ENCODE measurements around the gene PUM2.

PUM2 gene

DNA sequence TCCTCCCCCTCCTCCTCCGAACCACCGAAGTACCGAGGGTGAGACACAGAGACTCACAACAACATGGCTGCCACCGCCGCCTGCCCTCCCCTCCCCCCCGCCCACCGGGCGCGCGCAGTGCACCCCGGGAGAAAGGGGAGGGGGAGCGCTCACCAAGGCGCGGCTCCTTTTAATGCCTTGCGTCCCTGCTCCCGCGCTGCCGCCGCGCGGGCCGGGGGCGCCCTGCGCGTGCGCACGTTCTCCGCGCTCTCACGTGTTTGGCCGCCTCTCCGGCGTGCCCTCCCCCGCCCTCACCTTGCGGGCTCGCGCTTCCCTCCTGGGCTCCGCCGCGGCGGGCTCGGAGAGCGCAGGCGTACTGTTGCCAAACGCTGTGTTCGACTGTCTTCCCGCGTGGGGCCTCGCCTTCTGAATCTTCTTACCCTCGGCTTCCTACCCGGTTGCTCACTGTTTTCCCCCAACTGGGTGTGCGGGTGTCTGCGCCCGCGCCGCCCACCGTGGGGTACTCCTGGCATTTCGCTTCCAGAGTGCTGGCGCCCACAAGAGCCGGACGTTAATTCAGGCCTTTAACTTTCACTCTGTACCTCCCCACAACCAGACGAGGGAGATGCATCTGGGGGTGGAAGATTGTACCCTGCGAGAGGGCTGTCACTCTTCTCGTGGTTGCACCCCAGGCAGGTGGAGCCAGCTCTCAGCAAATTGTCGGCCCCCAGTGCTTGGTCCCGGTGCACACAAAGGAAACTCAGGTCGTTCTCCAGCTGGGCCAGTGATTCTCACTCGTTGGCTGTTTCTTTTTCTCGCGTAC lies at the start of gene PUM2:
Gene PUM2, minus strand, starts transcription at position 92 of the 802 bp plus-strand sequence. CDS start 23,484 bp downstream, outside the sequence.
- ATAC-seq (peak; percentile 87), DNase-seq (ENCODE audit: low spot score in 2 of 2) (peak; percentile 88 to 96)
- Mint-ChIP-seq H3K4me1 (peaks cover 25% of the 10 kb centered on the region), H3K4me3 (no peak within 1 kb of the TSS), H3K36me3 (peaks cover 41% of the 10 kb centered on the region), H3K9me3 (no peaks in the 10 kb centered on the region), H3K27ac (no peak within 1 kb of the TSS)

- Mint-ChIP-seq H3K4me3 (no peak overlapping the region), H3K36me3 (no peaks in the 10 kb centered on the region), H3K4me1 (no peaks in the 10 kb centered on the region), H3K9me3 (no peaks in the 10 kb centered on the region), H3K27ac (no peak overlapping the region)
- no peak for ATAC-seq
- no peak for DNase-seq (ENCODE audit: low spot score in 2 of 2)
Observed at GRCh38 chr2:20400306-20400705, 49.7 kb upstream of the PUM2 start.

GRCh38 chr2:20398956-20399567 lies 48.4 kb upstream of the PUM2 start:
- DNase-seq (ENCODE audit: low spot score in 2 of 2) (no peak), ATAC-seq (no peak)
- no peaks in the 10 kb centered on the region for H3K4me1 Mint-ChIP-seq
- H3K36me3 Mint-ChIP-seq: no peaks in the 10 kb centered on the region
- H3K27ac Mint-ChIP-seq: no peak overlapping the region
- no peak overlapping the region for H3K4me3 Mint-ChIP-seq
- no peaks in the 10 kb centered on the region for H3K9me3 Mint-ChIP-seq

DNA sequence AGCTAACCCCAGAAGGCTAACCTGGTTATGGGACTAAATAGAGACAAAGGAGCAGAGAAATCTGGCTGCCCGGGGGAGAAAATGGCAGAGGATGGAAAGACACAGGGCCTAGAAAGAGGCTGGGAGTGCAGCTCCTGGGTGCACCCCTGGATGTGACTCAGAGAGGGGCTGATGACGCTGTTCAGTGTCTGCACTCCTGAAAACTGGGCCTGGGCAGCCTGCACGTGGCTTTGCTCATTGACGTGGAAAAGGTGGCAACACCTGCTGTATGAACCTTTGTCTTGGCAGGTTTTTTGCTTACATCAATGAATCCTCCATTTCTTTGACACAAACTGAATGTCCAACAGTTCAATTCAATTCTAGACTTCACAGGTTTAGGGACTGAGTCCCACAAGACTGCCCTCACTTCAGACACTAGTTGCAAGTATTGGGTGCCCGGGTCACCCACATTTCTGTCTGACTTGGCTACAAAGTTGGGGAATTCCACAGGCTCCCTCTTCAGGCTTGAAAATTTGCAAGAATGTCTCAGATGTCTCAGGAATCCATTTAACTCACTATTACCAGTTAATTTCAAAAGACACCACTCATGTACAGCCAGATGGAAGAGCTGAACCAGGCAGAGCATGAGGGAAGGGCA lies 47.3 kb upstream of the PUM2 start:
- DNase-seq (ENCODE audit: low spot score in 2 of 2) (no peak), ATAC-seq (no peak)
- Mint-ChIP-seq H3K9me3 (no peaks in the 10 kb centered on the region), H3K4me1 (no peaks in the 10 kb centered on the region), H3K27ac (no peak overlapping the region), H3K4me3 (no peak overlapping the region), H3K36me3 (no peaks in the 10 kb centered on the region)

DNA sequence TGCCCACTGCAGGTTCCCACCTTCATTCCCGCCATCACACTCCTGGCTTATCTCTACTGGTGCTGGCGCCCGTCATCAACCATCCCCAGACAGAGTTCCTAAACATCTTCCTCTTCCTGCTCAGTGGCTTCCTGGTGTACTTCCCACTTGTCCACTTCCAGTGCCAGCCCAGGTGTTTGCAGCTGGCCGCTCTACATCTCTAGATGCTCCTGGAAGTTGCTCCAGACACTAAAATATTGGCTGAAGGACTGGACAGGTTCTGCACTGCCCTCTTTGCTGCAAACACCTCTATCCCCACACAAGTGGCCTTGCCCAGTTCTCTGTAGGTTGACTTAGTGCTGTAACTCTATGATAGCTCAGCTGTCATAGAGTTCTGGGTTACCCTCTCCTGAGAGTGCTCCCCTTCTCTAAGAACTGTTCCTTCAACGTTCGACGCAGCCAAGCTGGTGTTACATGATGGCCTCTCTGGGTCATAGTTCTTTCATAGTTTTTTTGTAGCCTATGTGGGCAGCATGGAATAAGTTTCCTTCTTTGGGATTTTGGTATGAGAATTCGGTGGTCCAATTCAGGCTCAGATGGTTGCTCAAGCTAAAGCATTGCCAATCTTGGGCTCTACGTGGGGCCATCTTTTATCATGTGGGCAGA lies 45.8 kb upstream of the PUM2 start:
- H3K36me3 Mint-ChIP-seq: no peaks in the 10 kb centered on the region
- no peak for DNase-seq (ENCODE audit: low spot score in 2 of 2)
- ATAC-seq: no peak
- H3K9me3 Mint-ChIP-seq: no peaks in the 10 kb centered on the region
- no peak overlapping the region for H3K4me3 Mint-ChIP-seq
- no peak overlapping the region for H3K27ac Mint-ChIP-seq
- H3K4me1 Mint-ChIP-seq: no peaks in the 10 kb centered on the region

- Mint-ChIP-seq H3K4me1 (no peaks in the 10 kb centered on the region), H3K4me3 (no peak overlapping the region)
Observed at GRCh38 chr2:20393986-20394385, 43.3 kb upstream of the PUM2 start.

DNA sequence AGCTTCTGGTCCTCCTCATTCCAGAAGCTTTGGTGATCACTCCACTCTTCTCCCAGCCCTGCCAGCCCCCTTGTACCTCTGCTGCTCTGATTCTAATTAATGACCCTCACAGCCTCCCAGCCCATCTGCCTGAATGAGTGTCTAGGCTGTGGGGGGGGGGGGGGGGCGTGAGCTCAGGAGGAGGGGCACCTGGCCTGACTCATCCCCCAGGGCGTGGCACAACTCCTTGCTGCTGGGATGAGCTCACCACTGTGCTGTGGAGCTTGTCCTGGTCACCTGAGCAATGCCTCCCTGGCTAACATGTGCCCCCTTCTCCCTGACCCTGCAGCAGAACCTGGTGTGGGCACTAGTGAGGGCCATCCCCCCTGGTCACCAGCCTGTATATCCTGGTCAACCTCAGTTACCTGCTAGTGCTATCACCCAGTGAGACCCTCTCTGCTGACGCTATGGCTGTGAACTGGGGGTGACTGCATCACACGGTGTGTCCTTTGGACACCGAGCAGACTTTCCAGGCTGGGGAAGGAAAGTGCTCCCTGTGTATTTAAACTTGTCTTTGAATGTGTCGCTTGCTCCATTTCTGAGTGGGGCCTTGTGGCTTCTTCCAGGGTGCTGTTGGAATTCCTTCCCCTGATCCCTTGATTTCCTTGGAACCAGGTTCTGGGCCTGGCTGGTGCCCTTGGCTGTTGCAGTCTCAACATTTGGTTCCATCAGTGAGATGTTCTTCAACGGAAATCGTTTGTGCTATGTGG lies 41.5 kb upstream of the PUM2 start:
- Mint-ChIP-seq H3K36me3 (no peaks in the 10 kb centered on the region), H3K4me3 (no peak overlapping the region), H3K27ac (no peak overlapping the region), H3K4me1 (no peaks in the 10 kb centered on the region), H3K9me3 (no peaks in the 10 kb centered on the region)
- ATAC-seq: peak; percentile 11
- DNase-seq (ENCODE audit: low spot score in 2 of 2): no peak

More at GRCh38 chr2:20393986-20394385, 43.3 kb upstream of the PUM2 start:
- no peak for DNase-seq (ENCODE audit: low spot score in 2 of 2)
- Mint-ChIP-seq H3K27ac (peak overlapping the region; percentile 29), H3K36me3 (no peaks in the 10 kb centered on the region), H3K9me3 (no peaks in the 10 kb centered on the region)
- ATAC-seq: no peak

- no peaks in the 10 kb centered on the region for H3K36me3 Mint-ChIP-seq
Observed at GRCh38 chr2:20390524-20391123, 40.0 kb upstream of the PUM2 start.

GRCh38 chr2:20384953-20385352 lies 34.3 kb upstream of the PUM2 start:
- Mint-ChIP-seq H3K4me1 (peaks cover 10% of the 10 kb centered on the region), H3K9me3 (no peaks in the 10 kb centered on the region), H3K27ac (no peak overlapping the region), H3K4me3 (no peak overlapping the region), H3K36me3 (no peaks in the 10 kb centered on the region)
- ATAC-seq: no peak
- no peak for DNase-seq (ENCODE audit: low spot score in 2 of 2)

More at GRCh38 chr2:20390524-20391123, 40.0 kb upstream of the PUM2 start:
- no peaks in the 10 kb centered on the region for H3K9me3 Mint-ChIP-seq
- DNase-seq (ENCODE audit: low spot score in 2 of 2) (no peak), ATAC-seq (no peak)
- no peak overlapping the region for H3K27ac Mint-ChIP-seq
- H3K4me3 Mint-ChIP-seq: no peak overlapping the region
- H3K4me1 Mint-ChIP-seq: no peaks in the 10 kb centered on the region

- DNase-seq (ENCODE audit: low spot score in 2 of 2) (no peak), ATAC-seq (peak; percentile 76)
- Mint-ChIP-seq H3K4me1 (peaks cover 10% of the 10 kb centered on the region), H3K4me3 (peak overlapping the region; percentile 45), H3K27ac (peak overlapping the region; percentile 91), H3K36me3 (no peaks in the 10 kb centered on the region), H3K9me3 (no peaks in the 10 kb centered on the region)
Observed at GRCh38 chr2:20382965-20383810, 32.5 kb upstream of the PUM2 start.

DNA sequence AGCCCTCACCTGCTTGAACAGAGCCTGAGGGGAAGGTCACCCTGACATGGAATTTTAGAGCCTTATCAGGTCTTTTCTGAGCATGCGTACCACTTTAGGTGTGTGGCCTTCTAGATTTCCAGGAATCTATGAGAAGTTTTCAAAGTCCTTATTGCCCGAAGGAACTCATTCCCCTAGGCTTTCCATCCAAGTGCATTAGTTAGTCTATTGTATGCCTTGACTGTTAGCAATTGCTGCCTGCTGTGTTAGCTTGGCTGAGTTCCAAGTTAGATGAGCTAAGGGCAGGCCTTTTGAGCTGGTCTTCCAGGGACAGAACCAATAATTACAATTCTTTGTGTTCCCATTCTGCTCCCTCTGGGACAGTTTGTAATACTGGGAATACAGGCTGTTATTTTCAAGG lies 30.8 kb upstream of the PUM2 start:
- H3K9me3 Mint-ChIP-seq: no peaks in the 10 kb centered on the region
- no peak for DNase-seq (ENCODE audit: low spot score in 2 of 2)

DNA sequence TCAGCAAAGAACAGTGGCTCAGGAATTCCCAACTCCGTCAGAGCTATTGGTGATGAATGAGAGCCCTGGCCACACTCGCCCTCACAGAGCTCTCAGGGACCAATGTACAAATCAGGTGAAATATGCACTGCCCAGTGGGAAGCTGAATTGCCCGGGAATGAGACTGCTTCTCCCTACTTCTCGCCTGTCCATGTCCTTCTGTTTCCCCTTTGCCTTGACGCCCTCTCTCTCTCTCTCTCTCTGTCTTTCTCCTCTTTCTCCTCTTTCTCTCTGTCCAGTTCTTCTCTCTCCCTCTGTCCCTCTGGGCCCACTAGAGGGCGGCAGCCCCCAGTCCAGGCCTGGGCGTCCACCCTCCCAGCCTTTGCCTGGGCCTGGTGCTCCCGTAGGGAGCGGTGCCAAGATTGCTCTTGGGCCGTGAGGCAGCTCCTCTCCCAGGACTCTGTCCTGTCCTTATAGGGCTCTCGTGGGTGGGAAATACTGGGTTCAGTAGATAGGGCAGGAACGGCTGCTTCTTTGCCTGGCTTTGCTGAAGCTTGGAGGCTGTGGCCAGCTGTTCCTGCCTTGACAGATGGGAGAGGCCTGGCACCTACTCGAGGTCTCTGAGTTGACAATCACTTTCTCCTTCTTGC lies 28.4 kb upstream of the PUM2 start:
- H3K4me1 Mint-ChIP-seq: peaks cover 10% of the 10 kb centered on the region
- ATAC-seq (peak; percentile 54), DNase-seq (ENCODE audit: low spot score in 2 of 2) (no peak)
- no peaks in the 10 kb centered on the region for H3K36me3 Mint-ChIP-seq
- H3K9me3 Mint-ChIP-seq: no peaks in the 10 kb centered on the region
- no peak overlapping the region for H3K4me3 Mint-ChIP-seq
- H3K27ac Mint-ChIP-seq: no peak overlapping the region

More for the DNA sequence above, 30.8 kb upstream of the PUM2 start:
- H3K27ac Mint-ChIP-seq: no peak overlapping the region
- peaks cover 10% of the 10 kb centered on the region for H3K4me1 Mint-ChIP-seq
- no peak for ATAC-seq
- H3K4me3 Mint-ChIP-seq: no peak overlapping the region
- no peaks in the 10 kb centered on the region for H3K36me3 Mint-ChIP-seq

GRCh38 chr2:20378341-20378740 lies 27.7 kb upstream of the PUM2 start:
- no peak overlapping the region for H3K4me3 Mint-ChIP-seq
- DNase-seq (ENCODE audit: low spot score in 2 of 2) (no peak), ATAC-seq (no peak)
- H3K27ac Mint-ChIP-seq: no peak overlapping the region
- H3K9me3 Mint-ChIP-seq: no peaks in the 10 kb centered on the region
- H3K4me1 Mint-ChIP-seq: peaks cover 9% of the 10 kb centered on the region
- H3K36me3 Mint-ChIP-seq: no peaks in the 10 kb centered on the region

Measured in stimulated activated effector memory CD8-positive, alpha-beta T cell treated with anti-CD3 and anti-CD28 coated beads, Interleukin-12 subunit alpha, Interleukin-12 subunit beta, amount 100 ng/mL, for 72 hours (primary cell).